ENCODE data around the gene MDM1.

DNA sequence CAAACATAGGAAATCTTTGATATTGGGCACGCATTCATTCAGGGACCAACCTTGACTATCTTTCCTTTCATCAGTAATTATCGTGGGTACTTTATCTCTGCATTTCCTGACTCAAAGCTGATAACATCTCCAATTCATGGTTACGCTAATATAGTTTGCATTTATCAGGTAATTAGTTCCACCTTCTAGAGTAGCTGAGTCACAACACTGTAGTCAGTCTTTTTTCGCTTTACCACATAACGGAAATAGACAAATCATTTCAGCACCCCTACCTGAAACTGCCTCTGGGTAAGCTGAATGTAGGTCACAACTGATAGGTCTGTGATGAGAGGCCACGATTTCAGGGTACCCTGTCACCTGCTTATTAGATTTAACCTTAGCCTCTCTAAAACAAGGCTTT lies 42.0 kb downstream of the MDM1 start:
- TF ChIP-seq, protein P1, sequence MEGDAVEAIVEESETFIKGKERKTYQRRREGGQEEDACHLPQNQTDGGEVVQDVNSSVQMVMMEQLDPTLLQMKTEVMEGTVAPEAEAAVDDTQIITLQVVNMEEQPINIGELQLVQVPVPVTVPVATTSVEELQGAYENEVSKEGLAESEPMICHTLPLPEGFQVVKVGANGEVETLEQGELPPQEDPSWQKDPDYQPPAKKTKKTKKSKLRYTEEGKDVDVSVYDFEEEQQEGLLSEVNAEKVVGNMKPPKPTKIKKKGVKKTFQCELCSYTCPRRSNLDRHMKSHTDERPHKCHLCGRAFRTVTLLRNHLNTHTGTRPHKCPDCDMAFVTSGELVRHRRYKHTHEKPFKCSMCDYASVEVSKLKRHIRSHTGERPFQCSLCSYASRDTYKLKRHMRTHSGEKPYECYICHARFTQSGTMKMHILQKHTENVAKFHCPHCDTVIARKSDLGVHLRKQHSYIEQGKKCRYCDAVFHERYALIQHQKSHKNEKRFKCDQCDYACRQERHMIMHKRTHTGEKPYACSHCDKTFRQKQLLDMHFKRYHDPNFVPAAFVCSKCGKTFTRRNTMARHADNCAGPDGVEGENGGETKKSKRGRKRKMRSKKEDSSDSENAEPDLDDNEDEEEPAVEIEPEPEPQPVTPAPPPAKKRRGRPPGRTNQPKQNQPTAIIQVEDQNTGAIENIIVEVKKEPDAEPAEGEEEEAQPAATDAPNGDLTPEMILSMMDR (IDR thresholded peaks at IDR 0.05) = no peak
- TF ChIP-seq POLR2A (IDR thresholded peaks at IDR 0.05) = no peak

Data from lower leg skin (tissue), 3 donors.